ENCODE data around the gene HPS3.

The HPS3 gene

DNA sequence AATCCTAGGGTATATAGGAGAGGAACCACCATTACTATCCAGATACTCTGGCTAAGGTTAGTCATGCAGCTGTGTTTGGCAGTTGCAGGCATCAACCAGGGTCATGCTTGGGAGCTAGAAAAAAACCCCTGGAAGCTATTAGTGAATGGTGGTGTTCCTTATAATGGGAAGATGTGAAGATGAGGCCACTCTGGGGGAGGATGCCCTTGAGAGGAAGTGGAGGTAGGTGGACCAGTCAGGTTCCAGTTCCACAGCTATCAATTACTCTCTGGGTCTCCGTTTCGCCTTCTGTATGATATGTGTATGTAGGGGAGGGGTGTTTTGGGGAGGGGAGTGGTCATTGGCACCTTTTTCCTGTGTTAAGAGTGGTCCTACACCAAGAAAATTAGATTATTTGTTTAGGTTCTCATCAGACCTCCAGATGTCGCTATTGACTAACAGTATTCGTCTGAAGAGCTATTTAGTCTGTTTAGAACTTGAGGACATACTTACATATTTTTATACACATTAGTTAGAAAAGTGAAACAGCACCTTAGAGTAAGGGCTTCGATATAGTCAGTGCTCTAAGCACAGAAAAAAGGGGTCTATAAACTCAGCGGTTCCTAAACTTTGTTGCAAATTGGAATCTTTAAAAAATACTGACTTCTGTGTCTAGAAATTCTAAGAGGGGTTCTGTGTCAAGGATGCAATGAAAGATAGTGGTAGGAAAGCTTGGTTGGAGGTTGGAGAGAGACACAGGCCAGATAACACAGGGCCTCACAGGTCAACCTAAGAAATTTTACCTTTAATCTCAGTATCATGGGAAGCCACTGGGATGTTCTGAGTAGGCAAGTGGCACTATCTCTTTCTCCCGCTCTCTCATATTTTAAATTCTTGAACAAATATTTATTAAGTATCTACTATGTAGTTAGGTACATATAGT is 9.1 kb upstream of the HPS3 start:
- DNase-seq = peak in 1 of 51 donors; percentile 56

DNA sequence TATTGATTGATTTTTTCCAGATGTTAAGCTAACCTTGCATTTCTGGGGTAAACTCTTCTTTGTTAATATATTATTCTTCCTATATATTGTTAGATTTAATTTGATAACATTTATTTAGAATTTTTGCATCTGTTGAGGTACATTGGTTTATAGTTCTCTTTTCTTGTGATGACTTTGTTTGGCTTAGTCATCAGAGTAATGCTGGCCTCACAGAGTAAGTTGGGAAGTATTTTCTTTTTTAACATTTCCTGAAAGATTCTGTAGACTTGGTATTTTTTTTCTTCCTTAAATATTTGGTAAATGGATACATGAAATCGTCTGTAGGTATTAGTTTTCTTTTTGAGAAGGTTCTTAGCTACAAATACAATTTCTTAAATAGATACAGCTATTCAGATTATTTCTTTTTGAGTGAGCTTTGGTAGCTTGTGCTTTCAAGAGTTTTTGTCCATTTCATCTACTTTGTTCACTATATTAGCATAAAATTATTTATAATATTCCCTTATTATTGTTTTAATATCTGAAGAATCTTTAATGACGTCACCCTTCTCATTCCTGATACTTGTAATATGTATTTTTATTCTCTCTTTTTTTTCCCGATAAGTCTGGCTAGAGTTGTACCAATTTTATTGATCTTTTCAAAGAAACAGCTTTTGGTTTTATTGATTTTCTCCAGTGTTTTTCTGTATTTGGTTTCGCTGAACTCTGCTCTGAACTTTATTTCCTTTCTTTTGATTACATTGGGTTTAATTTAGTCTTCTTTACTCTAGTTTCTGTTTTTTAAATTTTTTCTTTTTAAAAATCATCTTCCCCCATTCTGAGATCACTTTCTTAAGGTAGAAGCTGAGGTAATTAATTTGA is 6.5 kb upstream of the HPS3 start:
- DNase-seq = no peak

DNA sequence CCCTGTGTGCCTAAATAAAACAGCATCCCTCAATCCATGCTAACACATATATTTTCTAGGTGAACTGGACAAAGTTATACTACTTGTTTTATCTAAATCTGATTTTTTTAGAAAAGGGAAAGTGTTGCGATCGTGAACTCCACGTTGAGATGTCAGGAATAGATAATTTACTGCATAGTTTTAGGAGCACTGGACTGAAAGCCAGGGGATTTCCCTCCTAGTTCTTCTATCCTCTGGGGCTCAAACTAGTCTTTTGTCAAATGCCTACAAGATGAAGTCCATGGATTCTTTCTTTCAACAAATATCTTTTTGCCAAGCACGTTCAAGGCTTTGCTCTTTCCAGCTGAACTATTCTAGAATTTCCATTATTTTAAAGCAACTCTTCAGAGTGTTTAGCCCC is 617 bp upstream of the HPS3 start:
- DNase-seq = no peak

DNA sequence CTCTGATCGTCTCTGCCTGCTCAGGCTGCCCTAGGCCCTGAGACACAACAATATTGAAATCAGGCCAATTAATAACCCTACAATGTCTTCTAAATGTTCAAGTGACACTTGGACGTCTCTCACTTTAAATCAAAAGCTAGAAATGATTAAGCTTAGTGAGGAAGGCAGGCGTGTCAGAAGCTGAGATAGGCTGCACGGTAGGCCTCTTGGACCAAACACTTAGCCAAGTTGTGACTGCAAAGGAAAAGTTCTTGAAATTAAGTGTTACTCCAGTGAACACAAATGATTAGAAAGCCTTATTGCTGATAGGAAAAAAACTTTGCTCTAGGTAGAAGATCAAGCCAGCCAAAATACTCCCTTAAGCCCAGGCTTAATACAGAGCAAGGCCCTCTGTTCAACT is 2.2 kb downstream of the HPS3 start:
- DNase-seq = peak in 1 of 51 donors; percentile 20

DNA sequence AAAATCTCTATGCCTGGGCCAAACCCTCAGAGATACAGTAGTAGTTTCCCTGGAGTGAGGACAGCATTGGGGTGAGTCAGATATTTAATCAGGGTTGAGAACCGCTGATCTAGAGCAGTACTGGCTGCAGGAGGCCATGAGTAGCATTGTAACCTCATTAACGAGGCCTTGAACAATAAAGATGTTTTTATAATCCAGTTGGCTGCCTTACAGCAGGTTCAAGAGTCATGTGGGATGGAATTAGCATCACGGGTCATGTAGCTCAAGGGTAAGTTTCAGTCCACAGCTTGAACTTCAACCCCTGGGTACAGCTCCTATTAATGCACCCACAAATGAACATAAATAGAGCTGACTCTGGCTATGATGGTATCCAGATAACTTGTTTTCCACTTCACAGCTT is 5.1 kb downstream of the HPS3 start:
- no peak for DNase-seq

DNA sequence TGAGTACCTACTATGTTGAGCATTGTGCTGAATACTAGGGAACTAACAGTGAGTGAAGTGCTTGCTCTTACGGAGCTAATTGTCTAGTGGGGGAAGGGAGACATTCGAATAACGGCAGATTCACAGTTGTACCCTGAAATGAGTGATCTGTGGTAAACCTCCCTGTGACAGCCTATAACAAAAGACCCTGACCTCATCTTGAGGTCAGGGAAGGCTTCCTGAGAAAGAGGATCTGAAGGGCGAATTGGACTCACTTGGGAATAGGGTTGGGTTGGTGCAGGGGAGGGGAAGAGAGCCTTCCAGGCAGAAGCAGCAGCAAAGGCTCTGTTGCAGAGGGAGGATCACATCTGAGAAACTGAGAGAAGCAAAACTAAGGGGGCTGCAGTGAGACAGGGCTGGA is 13.2 kb downstream of the HPS3 start:
- DNase-seq = no peak

DNA sequence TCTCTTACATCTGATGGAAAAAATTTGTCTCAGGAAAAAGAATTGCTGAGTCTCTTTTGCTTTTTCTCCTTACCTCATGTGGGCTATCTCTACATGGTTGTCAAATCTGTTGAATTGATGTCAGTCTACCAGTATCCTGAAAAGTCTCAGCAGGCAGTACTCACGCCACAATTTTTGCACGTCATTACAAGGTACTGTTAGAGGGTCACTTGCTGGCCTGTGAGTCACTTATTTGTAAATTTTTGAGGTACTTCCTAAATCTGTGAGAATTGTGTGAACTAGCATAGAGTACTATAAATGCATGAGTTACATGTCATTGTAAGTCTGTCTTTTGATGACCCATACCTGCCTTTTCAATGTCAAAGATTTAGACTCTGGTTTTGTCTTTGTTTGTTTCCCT is 15.9 kb downstream of the HPS3 start:
- DNase-seq = no peak

DNA sequence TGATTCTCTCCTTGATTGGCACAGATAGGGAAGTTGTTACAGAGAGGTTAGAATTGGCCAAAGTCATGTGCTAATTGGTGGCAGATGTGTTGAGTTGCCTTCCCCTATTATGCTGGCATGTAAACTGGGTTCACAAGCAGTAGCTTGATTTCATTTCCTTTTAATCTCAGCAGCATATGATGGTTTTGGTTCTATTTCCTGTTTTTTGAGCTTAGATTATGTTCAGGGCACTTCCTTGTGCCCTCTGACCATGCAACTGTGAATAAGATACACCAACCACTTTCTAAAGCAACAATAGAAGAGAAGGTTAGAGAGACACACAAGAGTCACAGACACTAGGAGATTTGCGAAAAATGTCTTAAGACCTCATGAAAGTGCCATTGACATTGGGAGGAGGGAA is 16.5 kb downstream of the HPS3 start:
- DNase-seq = no peak

DNA sequence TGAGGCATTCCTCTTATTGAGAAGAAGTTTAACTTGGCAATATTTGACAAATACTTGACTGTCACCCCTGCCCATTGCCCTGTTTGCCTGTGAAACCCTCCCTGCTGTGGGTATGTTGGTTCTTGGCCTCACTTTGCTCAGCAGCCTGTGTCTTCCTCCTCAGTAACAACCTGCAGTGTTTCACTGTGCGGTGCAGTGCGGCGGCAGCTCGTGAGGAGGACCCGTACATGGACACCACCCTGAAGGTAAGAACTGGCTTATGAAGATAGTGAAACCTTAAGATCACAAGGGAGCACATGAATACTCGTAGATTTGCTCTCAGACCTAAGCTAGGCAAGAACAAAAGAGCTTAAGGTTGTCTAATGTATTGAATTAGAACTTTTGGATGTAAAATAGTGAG is 21.0 kb downstream of the HPS3 start:
- DNase-seq = no peak

DNA sequence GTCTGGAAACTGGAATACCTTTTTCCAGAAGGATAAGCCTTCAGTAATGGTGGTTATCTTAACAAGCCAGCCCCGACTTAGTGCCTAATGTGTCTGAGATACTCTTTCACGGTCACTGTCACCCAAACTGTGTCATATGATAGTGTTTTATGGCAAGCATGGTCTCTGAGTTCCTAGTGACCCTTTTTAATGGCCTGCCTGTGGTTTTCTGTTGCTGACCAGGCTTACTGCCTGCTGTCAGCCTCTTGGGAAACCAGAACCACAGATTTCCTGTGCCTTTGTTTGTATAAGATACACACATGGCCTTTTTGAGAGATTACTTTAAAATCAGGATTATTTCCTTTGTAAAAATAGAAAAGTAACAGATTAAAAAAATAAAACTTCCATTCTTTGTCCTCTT is 22.4 kb downstream of the HPS3 start:
- DNase-seq = no peak

DNA sequence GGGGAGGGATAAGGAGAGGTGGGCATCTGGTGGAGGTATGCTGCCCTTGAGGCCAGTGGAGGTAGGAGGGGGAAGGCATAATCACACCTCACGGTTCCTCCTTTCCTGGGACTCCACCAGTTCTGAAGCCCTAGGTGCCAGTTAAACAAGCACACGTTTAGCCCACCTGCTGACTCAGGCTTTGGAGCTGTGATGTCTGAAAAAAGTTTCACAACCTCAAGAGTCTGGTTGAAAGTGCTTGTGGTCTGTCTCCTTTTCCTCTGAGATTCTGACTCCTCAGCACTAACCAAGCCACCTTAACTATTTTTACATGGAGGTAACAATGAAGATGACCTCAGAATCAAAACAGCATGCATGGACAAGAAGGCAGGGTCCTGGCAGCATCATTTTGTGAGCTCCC is 23.0 kb downstream of the HPS3 start:
- DNase-seq = no peak

DNA sequence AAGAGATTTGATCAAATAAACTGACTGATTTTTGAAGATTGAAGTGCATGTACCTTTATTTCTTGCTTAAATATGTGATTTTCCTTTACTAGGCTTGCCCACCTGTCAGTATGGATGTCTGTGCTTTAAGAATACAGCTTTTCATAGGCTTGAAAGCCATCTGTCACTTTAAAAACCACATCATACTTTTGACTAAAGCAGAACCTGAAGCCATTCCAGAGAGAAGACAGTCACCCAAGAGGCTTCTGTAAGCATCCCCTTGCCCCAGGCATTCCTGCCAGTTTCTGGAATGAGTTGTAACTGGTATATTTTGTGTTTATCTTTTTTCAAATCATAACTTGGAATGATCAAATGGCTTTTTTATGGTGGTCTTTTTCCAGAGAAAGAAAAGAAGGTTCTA is 24.0 kb downstream of the HPS3 start:
- DNase-seq = no peak

DNA sequence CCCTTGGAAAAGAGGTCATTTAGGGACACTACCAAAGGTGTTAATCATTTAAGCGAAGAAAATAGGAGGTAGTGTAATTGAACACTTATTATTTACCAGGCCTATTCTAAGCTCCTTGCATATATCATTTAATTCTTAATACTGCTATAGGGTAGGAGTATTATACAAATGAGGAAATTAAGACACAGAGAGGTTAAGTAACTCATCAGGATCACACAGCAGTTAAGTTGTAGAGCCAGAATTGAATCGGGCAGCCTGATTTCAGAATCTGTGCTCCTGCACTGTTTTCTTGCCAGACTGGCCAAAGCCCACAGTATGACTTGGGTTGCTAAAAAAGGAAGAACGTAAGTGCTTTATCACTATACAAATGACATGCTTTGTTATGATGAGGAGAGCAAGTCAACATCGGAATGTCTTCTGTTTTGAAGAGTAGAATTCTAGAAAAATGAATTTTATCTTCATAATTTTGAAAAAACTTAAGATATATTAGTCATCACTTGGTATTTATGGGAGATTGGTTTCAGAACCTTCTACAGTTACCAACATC is 31.4 kb downstream of the HPS3 start:
- DNase-seq = no peak

DNA sequence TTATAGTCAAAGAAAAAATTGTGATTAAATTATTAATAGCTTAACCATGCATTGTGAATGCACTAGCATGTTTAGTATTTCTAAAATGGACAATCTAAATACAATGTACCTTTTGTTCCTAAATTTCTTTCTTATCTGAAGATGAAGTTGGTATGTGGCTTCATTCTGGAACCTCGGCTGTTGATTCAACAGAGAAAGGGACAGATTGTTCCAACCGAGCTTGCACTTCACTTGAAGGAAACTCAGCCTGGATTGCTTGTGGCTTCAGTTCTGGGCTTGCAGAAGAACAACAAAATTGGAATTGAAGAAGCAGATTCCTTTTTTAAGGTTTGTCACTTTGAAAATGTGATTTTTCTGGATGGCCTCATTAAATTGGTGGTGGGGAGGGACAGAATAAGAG is 32.6 kb downstream of the HPS3 start:
- no peak for DNase-seq

DNA sequence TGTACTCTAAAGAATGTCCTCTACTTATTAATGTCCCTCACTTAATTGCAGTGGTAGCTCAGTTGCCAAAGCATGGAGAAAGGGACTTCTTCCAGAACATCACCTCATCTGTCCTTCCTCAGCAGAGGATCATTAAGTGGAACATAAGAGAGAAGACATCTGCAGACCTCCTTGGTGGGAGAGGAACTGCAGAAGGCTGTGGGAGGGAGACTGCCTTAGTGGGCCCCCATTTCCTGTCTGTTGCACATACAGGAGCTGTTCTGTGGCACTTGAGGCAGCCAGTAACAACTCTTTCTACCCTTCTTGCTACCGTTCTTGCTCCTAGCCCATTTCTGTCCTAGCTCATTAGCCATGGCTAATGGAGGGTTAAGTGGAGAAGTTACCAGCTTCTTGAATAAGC is 33.6 kb downstream of the HPS3 start:
- DNase-seq = no peak

DNA sequence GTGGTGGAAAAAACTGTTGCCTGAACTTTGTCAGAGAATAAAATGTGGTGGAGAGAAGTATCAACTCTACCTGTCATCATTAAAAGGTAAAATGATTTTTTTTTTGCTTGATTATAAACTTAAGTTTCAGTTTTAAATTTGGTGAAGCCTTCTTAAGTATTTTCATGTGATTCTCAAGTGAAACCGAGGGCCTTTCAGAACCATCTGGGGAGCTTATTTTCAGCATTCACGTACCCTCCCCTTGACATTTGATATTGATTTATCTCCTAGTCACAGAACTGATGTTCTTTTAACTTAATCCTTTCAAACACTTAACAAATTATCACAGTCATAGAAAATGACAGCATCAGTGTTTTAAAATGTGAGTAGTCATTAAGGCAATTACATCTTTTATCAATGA is 38.5 kb downstream of the HPS3 start:
- DNase-seq = no peak

DNA sequence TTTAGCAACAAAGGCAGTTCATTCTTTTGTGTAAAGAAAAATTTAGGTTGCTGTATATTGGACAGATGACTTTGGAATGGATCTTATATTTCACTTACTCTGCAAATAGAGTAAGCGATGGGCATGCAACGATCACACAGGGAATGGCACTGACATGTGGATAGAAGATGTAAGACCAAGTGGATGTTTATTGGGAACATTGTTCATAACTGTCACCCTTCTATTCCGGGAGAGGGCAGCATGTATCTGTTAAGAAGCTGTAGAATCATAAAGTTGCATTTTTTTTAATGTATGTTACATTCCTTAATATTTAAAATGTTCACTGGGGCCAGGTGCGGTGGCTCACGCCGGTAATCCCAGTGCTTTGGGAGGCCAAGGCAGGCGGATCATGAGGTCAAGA is 41.2 kb downstream of the HPS3 start:
- DNase-seq = no peak

DNA sequence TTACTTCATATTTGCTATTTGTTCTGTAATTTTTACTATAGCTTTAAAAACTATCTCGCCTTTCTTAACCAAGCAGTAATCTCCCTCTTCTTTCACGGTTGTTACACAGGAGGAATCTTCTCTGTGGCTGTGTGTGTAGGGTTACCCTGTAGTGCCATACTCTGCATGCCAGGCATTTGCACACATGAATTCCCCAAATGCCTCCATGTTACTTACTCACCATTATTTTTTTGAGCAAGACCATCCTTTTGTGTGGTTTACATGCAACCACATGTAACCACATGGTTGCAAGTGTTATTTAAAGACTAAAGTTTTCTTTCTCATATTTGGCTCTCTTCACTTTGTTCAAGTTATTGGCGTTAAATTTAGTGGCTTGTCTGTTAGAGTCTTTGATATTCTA is 45.5 kb downstream of the HPS3 start:
- no peak for DNase-seq

DNA sequence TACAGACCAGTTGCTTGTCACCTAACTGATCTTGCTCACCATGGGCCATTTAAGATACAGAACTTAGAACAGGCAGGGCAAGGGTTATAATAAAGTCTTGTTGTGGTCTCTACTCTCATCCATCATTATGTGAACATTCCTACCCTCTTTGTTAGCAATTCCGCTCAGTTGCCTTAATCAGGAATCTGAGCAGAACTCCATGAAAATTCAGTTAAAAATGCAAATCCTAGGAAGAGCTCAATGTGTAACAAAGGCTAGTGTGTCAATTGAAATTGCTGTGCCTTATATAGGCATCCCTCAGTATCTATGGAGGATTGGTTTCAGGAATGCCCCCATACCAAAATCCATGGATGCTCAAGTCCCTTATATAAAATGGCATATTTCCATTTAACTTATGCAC is 47.7 kb downstream of the HPS3 start:
- no peak for DNase-seq

DNA sequence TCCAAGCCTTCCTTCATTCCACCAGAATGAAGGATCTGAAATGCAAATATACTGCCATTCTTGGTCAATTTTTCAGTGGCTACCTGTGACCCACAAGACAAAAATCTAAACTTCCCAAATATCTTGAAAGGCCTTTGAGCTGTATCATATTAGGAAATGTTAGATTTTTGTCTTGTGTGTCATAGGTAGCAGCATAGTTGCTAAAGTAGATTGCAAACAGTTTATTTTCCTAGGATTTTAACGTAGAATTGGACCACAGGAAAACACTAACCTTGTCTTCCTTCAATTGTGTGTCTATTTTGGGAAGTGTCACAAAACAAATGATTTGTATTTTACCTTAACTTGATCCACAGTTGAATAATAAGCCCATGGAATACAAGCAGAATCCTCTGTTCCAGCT is 49.8 kb downstream of the HPS3 start:
- no peak for DNase-seq

DNA sequence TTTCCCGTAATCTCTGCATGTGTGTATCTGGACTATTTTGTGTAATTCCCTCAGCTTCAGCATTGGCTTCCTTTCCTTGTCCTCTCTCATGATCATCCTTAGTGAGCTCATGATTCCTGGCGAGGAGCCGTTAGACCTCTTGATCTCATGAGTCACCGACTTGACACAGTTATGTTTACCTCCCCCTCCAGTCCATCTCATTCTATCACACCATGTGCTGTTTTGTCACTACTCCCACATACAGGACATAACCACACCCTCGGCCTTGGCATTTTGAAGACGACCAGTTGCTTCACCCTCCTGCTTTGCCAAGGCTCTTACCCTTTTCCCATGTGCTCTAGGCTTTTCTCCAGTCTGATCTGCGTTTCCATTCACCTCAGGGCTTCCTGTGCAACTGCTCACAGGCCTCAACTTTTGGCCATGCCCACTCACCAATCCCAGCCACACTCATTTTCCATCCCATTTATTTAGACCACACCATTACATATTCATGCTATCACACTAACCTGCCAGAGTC is 50.7 kb downstream of the HPS3 start:
- DNase-seq = peak in 4 of 51 donors; percentile 7 to 42 (median 14)

DNA sequence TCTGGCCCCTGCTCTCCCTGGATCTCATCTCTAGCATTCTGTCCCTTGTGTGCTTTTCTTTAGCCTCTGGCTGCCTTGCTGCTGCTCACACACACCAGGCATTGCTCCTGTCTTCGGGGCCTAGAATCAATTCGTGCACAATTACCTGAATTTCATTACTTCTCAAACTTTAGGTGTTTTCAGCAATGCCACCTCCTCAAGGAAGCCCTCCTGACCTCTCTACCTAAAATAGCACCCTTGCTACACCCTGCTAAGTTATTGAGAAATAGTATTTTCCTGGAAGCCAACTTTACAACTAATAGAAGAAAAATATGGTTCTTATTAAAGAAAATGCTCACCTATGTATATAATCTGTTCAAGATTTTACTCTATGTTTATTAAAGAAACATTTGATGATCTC is 51.7 kb downstream of the HPS3 start:
- no peak for DNase-seq
